Epidermal melanocyte (primary cell): ENCODE data around the gene FRYL.
"Not testable (repeated sequence)": the region's sequence is repeated elsewhere in the genome, so short reads cannot be mapped to it uniquely, and the experiment has no call there.

Source experiments
- DNase-seq: peaks from one replicate; pipeline ENCODE4 v3.0.0; 2011; ENCODE audit warnings: low spot score; ENCODE audit not compliant: insufficient read length

FRYL gene

GRCh38 chr4:48779998-48780864 is at the start of gene FRYL:
Gene FRYL, minus strand, starts transcription at chr4:48780279. Its CDS starts 145,869 bp downstream, at chr4:48634410.
- DNase-seq = peak; percentile 81

GRCh38 chr4:48827622-48828021 is 47.5 kb upstream of the FRYL start:
- DNase-seq = no peak

DNA sequence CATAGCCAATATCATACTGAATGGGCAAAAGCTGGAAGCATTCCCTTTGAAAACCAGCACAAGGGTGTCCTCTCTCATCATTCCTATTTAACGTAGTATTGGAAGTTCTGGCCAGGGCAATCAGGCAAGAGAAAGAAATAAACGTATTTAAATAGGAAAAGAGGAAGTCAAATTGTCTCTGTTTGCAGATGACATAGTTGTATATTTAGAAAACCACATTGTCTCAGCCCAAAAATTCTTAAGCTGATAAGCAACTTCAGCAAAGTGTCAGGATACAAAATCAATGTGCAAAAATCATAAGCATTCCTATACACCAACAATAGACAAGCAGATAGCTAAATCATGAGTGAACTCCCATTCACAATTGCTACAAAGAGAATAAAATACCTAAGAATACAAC is 41.4 kb upstream of the FRYL start:
- not testable (repeated sequence) for DNase-seq

DNA sequence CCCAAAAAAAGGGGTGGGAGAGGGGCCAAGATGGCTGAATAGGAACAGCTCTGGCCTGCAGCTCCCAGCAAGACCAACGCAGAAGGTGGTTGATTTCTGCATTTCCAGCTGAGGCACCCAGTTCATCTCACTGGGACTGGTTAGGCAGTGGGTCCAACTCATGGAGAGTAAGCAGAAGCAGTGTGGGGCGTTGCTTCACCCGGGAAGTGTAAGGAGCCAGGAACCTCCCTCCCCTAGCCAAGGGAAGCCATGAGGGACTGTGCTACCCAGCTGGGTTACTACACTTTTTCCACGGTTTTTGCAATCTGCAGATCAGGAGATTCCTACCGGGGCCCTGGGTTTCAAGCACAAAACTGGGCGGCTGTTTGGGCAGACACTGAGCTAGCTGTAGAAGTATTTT is 36.9 kb upstream of the FRYL start:
- DNase-seq = no peak

GRCh38 chr4:48816297-48816696 is 36.2 kb upstream of the FRYL start:
- DNase-seq = not testable (repeated sequence)

DNA sequence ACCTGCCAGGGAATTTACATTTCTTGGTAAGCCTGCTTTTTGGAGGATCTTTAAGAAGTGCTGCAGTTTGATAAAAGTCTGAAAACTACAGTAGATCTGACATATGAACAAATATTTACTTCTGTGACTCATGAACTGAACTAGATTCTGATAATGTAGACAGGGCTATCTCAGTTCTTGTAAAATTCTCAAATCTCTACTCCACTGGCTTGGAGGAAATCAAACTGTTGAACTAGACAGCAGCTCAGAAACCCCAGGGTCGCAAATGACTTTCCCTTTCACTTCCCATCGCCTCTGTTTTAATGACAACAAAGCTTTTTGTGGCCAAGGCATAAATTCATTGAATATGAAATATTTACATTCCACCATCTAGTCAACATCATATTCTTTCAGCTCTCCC is 35.4 kb upstream of the FRYL start:
- DNase-seq = no peak

DNA sequence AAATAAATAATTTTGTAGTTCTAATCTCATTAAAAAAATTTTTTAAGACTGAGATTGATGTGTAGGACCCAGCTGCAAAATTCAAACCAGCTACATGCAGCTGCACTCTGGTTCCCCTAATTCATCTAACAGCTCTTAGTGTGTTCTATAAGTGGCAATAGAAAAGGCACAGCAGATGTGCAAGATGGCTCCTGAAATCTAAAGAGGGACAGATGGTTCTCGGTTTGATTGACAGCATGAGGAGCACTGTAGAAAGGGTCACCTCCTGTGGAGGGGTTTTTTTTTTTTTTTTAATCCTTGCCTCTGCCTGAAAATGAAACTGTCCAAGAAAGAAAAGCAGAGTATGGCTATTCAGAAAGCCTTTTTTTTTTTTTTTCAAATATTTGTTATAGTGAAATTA is 33.9 kb upstream of the FRYL start:
- no peak for DNase-seq

DNA sequence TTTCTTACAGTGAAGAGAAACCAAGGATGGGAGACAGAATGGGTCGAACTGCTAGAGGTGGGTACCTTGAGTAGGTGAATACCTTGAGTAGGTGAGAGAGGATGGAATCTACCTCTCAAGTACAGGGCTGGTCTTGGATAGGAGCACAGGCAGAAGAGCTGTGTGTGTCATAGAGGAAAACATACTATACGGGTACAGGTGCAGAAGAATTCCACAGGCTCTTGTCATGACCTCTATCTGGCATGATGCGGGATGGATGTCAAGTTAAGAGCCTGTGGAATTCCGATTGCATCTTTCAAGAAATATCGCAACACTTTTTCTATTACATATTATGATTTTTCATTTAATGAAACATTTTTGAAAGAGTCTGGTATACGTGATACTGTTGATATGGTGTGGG is 32.8 kb upstream of the FRYL start:
- no peak for DNase-seq

DNA sequence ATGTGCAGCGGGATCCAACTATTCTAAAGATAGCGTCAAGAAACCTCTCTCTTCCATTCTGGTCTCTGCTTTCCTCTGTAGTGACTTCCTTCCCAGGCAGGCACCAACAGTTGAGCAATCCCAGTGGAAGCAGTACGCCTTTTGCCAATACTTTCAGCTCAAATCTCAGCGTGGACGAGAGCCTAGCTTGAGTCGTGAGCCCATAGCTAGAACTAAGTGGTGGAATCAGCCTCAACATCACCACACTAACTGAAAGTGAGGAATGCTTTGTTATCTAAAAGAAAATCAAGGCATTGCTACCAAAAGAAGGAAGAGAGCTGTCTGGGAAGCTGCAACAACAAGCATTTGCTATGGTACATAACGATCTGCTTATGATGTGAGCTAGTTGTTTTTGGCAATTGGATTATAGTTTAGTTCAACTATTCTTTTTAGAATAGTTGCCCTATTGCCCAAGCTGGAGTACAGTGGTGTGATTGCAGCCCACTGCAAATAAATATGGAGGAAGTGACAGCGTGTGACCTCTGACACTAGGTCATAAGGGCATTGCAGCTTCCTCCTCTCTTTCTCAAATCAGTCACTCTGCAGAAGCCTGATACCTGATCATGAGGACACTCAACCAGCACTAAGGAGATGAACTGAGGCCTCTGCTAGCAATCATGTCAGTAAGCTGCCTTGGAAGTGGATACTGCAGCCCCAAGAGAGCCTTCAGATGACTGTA is 24.7 kb upstream of the FRYL start:
- no peak for DNase-seq

- DNase-seq = no peak
Observed at GRCh38 chr4:48801016-48801715, 21.1 kb upstream of the FRYL start.

DNA sequence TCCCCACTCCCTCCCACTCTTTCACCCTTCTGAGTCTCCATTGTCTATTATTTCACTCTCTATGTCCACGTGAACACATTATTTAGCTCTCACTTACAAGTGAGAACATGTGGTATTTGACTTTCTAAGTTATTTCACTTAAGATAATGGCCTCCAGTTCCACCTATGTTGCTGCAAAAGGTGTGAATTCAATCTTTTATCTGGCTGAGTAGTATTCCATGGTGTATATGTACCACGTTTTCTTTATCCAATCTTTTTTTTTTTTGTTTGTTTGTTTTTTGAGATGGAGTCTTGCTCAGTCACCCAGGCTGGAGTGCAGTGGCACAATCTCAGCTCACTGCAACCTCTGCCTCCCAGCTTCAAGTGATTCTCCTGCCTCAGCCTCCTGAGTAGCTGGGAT is 20.1 kb upstream of the FRYL start:
- DNase-seq = not testable (repeated sequence)

DNA sequence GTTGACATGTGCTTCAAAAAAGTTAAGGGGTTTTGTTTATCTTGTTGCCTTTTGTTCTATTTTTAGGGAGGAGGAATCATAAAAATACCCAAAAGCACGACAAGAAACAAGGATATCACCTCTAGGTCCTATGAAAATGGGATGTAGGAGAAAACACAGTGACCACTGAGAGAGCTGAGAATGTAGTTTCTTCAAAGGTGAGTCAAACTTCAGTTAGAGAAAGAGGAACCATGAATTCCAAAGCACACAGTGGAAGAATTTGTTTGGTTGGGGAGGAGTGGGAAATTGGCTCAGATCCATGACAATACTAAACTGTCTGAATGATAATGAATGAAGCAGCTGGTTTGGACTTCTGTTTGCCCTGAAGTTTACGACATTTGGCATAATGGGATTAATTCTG is 19.1 kb upstream of the FRYL start:
- DNase-seq = no peak

DNA sequence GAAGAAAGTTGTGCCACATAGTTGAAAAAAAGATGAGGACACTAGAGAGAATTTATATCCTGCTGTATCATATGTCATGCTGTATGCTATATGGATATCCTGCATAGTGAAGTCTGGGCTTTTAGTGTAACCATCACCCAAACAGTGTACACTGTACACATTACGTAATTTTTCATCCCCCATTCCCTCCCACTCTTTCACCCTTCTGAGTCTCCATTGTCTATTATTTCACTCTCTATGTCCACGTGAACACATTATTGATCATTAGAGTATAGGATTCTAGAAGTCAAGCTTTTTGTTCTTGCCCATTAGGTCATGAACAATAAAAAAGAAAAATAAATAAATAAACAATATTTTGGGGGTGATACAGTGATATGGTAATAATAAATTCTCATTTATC is 18.0 kb upstream of the FRYL start:
- no peak for DNase-seq

GRCh38 chr4:48796927-48797679 is 17.0 kb upstream of the FRYL start:
- no peak for DNase-seq

DNA sequence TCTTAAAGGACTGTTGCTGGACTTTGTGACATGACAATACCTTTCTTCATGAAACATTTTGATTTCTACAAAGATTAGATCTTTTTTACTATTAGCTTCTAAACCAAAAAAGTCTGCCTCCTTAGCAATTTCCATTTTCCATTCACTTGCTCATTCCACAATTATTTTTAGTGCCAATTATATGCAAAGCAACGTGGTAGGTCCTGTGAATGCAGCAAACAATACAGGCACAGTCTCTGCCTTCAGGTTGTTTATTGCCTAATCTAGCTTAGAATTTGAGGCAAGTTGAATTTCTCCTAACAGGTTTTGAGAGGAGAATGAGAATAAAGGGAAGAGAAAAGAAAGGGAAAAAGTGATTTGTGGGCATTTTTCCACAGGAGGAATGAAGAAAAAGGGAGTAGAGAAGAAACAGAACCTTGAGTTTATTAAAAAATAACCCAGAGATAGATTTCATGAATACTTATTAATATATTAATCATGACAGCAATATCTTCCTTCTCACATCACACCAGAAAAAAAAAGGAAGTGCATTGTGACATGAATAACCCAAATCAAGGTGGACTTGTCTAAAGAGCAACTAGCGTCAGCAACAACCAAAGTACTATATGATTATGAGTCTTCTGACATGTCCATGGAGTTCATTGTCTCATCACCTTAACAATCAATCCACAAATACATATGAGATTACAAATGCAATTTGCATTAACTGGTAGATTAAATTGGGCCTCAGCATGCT is 16.3 kb upstream of the FRYL start:
- no peak for DNase-seq

DNA sequence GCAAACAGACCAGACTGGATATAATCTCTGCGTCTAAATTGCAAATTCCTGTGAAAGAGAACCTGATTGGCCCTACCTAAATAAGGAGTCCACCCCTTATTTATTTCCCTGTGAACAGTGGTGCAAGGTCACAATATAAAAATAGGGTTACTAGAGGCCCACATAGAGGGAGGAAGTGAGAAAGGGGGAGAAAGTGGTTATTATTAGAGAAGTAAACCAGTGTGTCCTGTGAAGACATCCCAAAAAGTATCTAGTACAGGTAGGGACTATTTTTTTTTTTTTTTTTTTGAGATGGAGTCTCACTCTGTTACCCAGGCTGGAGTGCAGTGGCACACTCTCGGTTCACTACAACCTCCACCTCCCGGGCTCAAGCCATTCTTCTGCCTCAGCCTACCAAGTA is 15.0 kb upstream of the FRYL start:
- DNase-seq = no peak

DNA sequence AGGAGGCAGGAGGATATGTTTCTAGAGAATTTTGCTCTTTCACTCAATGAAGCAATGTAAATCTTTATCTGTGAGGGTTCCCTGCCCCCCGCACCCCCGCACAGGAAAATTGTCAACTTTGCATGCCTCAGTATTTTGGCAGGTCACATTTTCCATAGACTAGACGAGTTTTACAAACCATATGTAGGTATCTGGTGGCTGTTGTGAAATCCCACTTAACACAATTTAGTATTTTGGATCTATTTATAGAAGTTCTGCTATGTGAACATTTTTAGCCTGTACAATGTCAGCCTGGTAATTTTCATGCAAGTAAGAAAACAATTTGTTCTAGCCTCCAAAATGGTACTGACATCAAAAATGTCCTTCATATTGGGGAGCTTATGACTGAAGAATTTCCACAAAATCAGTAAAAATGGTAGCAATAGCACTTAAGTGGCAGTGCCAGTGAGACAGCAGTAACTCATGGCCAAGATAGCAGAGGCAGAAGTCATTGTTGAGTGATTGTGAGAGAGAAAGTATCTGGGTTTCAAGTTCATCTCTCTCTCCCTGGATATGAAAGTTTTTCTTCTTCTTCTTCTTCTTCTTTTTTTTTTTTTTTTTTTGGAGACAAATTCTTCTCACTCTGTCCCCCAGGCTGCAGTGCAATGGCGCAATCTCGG is 12.4 kb upstream of the FRYL start:
- DNase-seq = no peak

GRCh38 chr4:48791313-48791712 is 11.2 kb upstream of the FRYL start:
- no peak for DNase-seq

GRCh38 chr4:48790561-48790960 is 10.5 kb upstream of the FRYL start:
- no peak for DNase-seq

GRCh38 chr4:48787056-48787455 is 7.0 kb upstream of the FRYL start:
- no peak for DNase-seq
